Liver (tissue), 9 donors: Measurements from ENCODE around the gene TSPOAP1. TPM values are rescaled to one million over a fixed set of nuclear protein-coding genes. Genes with fewer than 3 reads are reported as not detected.

Experiments used
- DNase-seq: peaks from one replicate; pipeline ENCODE4 v3.0.0-alpha.2; 2017; ENCODE audit warnings: low spot score
- H3K27ac ChIP-seq, 2 donors: one replicate each; pipeline ENCODE4 v1.7.0; 2013; ENCODE audit warnings: inconsistent platforms in 2 of 2, low read length in 2 of 2, control low read depth in 1 of 2, low read depth in 1 of 2, mild to moderate bottlenecking in 1 of 2
- H3K27me3 ChIP-seq, 4 donors: one replicate each; pipeline versions ENCODE4 v1.6.1 to v1.7.0; 2013; ENCODE audit warnings: low read length in 3 of 4, inconsistent platforms in 1 of 4, mild to moderate bottlenecking in 1 of 4, moderate library complexity in 1 of 4; ENCODE audit not compliant: control insufficient read depth in 4 of 4, insufficient read depth in 4 of 4
- H3K36me3 ChIP-seq, 4 donors: one replicate each; pipeline versions ENCODE4 v1.6.1 to v1.7.0; 2013; ENCODE audit warnings: low read length in 3 of 4, mild to moderate bottlenecking in 3 of 4, low read depth in 1 of 4, moderate library complexity in 1 of 4; ENCODE audit not compliant: control insufficient read depth in 4 of 4, insufficient read depth in 3 of 4
- H3K4me1 ChIP-seq, 4 donors: one replicate each; pipeline versions ENCODE4 v1.6.1 to v1.7.0; 2013; ENCODE audit warnings: low read length in 3 of 4, mild to moderate bottlenecking in 3 of 4, moderate library complexity in 1 of 4; ENCODE audit not compliant: control insufficient read depth in 4 of 4, insufficient read depth in 4 of 4
- H3K4me3 ChIP-seq, 3 donors: one replicate each; pipeline versions ENCODE4 v1.6.1 to v1.7.0; 2013; ENCODE audit warnings: low read length in 3 of 3, control low read depth in 1 of 3, low read depth in 1 of 3, mild to moderate bottlenecking in 1 of 3
- H3K9ac ChIP-seq, 2 donors: one replicate each; pipeline ENCODE4 v1.7.0; 2013; ENCODE audit warnings: low read length in 2 of 2, mild to moderate bottlenecking in 2 of 2, moderate library complexity in 2 of 2, control low read depth in 1 of 2, low read depth in 1 of 2
- H3K9me3 ChIP-seq, 4 donors: one replicate each; pipeline versions ENCODE4 v1.6.1 to v1.7.0; 2013; ENCODE audit warnings: low read length in 3 of 4; ENCODE audit not compliant: control insufficient read depth in 4 of 4
- ATF3 ChIP-seq: IDR thresholded peaks from 2 replicates; pipeline ENCODE4 v1.6.1; 2016; ENCODE audit warnings: antibody characterized with exemption
- CTCF ChIP-seq: fragments of 150-350 bp; IDR thresholded peaks from 2 replicates; pipeline ENCODE4 v1.5.1; 2017; ENCODE audit warnings: improper control_type of control experiment, low read depth, low read length; ENCODE audit not compliant: missing input control
- EGR1 ChIP-seq, 2 donors: IDR thresholded peaks; 2 replicates each; pipeline ENCODE4 v1.6.1; 2016 to 2018; ENCODE audit warnings: antibody characterized with exemption in 2 of 2, low read depth in 2 of 2
- FOXA1 ChIP-seq: IDR thresholded peaks from 2 replicates; pipeline ENCODE4 v1.6.1; 2016; ENCODE audit warnings: antibody characterized with exemption
- FOXA2 ChIP-seq: IDR thresholded peaks from 2 replicates; pipeline ENCODE4 v1.6.1; 2016; ENCODE audit warnings: antibody characterized with exemption
- GABPA ChIP-seq, 2 donors: IDR thresholded peaks in 1 of 2; conservative IDR thresholded peaks in 1 of 2; 2 replicates each; pipeline ENCODE4 v1.6.1; 2016; ENCODE audit warnings: antibody characterized with exemption in 2 of 2, mild to moderate bottlenecking in 1 of 2, moderate library complexity in 1 of 2
- HNF4A ChIP-seq, 2 donors: conservative IDR thresholded peaks; 2 replicates each; pipeline ENCODE4 v1.6.1; 2016; ENCODE audit warnings: antibody characterized with exemption in 2 of 2, mild to moderate bottlenecking in 2 of 2
- HNF4G ChIP-seq: IDR thresholded peaks from 2 replicates; pipeline ENCODE4 v1.6.1; 2016; ENCODE audit warnings: antibody characterized with exemption
- JUND ChIP-seq, 2 donors: IDR thresholded peaks; 2 replicates each; pipeline ENCODE4 v1.6.1; 2016; ENCODE audit warnings: antibody characterized with exemption in 2 of 2
- MAX ChIP-seq: IDR thresholded peaks from 2 replicates; pipeline ENCODE4 v1.6.1; 2016; ENCODE audit warnings: antibody characterized with exemption
- RAD21 ChIP-seq, 2 donors: IDR thresholded peaks; 2 replicates each; pipeline ENCODE4 v1.6.1; 2016; ENCODE audit warnings: antibody characterized with exemption in 2 of 2, mild to moderate bottlenecking in 2 of 2
- REST ChIP-seq: IDR thresholded peaks from 2 replicates; pipeline ENCODE4 v1.6.1; 2016; ENCODE audit warnings: antibody characterized with exemption, mild to moderate bottlenecking
- SP1 ChIP-seq: IDR thresholded peaks from 2 replicates; pipeline ENCODE4 v1.6.1; 2018; ENCODE audit warnings: antibody characterized with exemption, mild to moderate bottlenecking
- YY1 ChIP-seq: IDR thresholded peaks from 2 replicates; pipeline ENCODE4 v1.6.1; 2016; ENCODE audit warnings: antibody characterized with exemption, mild to moderate bottlenecking
- ZBTB33 ChIP-seq: IDR thresholded peaks from 2 replicates; pipeline ENCODE4 v1.6.1; 2016; ENCODE audit warnings: antibody characterized with exemption
- WGBS: extraction: QIAGEN DNeasy Blood & Tissue Kit; methylation state at CpG from one replicate; pipeline ENCODE4 v1.1.7; 2013; 5-methylcytosine and 5-hydroxymethylcytosine counted together
- polyA plus RNA-seq, 2 donors: library from polyadenylated mRNA; stranded (reverse) in 1 of 2; unstranded in 1 of 2; fragments of 200-250 nt in 1 of 2; fragments of >200 nt in 1 of 2; fragmentation: Nextera tagmentation in 1 of 2; extraction: Ambion mirVana in 1 of 2; gene quantifications; one replicate each; pipeline versions ENCODE4 v1.2.1 to v1.2.3, GENCODE V29; 2013 to 2015
- total RNA-seq, 2 donors: library from RNA; depleted of rRNA; stranded (reverse); fragments of >200 nt; gene quantifications; one replicate each; pipeline ENCODE4 v1.2.3, GENCODE V29; 2014
- donor health status: healthy.
- donor health status: healthy.
- donor health status: healthy.
- donor health status: healthy.
- donor health status: healthy.

TSPOAP1 gene
- total and polyA plus RNA-seq, 4 donors, result 1.5 to 4.6 (median 2.6) TPM

- TF ChIP-seq ZBTB33, result no peak
- TF ChIP-seq FOXA2, result no peak
These were observed 2.6 kb downstream of the TSPOAP1 start (continued) for GRCh38 chr17:58325976-58326468.

- Histone ChIP-seq H3K4me1 (peaks cover 2 to 16% (median 13%) of the 10 kb centered on the region in 4 donors), H3K36me3 (peaks cover 0 to 2% (median 0%) of the 10 kb centered on the region in 4 donors), H3K9ac (no peak overlapping the region), H3K4me3 (peak overlapping the region in 1 of 3 donors; percentile 81), H3K9me3 (no peaks in the 10 kb centered on the region), H3K27ac (no peak overlapping the region), H3K27me3 (no peaks in the 10 kb centered on the region)
- WGBS, result 85% methylated on average over 11 of the region's 11 CpGs
- no peak for DNase-seq
- no peak for TF ChIP-seq MAX
- TF ChIP-seq GABPA (IDR thresholded peaks at IDR 0.05 in 1 of 2, conservative IDR thresholded peaks at IDR 0.05 in 1 of 2), result no peak
- TF ChIP-seq HNF4A (conservative IDR thresholded peaks at IDR 0.05), result no peak
- TF ChIP-seq ZBTB33, result no peak
- no peak for TF ChIP-seq SP1
- no peak for TF ChIP-seq FOXA1
- TF ChIP-seq HNF4G, result no peak
- no peak for TF ChIP-seq YY1
- TF ChIP-seq ATF3, result no peak
- TF ChIP-seq REST, result no peak
- TF ChIP-seq JUND (IDR thresholded peaks at IDR 0.05), result no peak
- TF ChIP-seq RAD21 (IDR thresholded peaks at IDR 0.05), result no peak
- no peak for TF ChIP-seq CTCF
- no peak for TF ChIP-seq EGR1 (IDR thresholded peaks at IDR 0.05; ENCODE audit: low read depth in 2 of 2)
These were observed 3.3 kb downstream of the TSPOAP1 start for GRCh38 chr17:58325289-58325726.
